HEK293 (cell line): Measurements from ENCODE around the gene IRF1.

Source experiments
- GLIS2 ChIP-seq: fragments of 450-650 bp; formaldehyde crosslinking; IDR thresholded peaks from 2 replicates; pipeline ENCODE4 v1.5.1; 2016; ENCODE audit warnings: missing biosample characterization, missing genetic modification characterization
- KLF8 ChIP-seq: fragments of 450-650 bp; formaldehyde crosslinking; IDR thresholded peaks from 2 replicates; pipeline ENCODE4 v1.5.1; 2016; ENCODE audit warnings: missing biosample characterization, missing genetic modification characterization
- MEIS1 ChIP-seq: sonication (generic); formaldehyde crosslinking; IDR thresholded peaks from 2 replicates; pipeline ENCODE4 v1.8.1; 2022; ENCODE audit warnings: missing genetic modification reagents, mild to moderate bottlenecking, borderline replicate concordance
- REPIN1 ChIP-seq: fragments of 450-650 bp; formaldehyde crosslinking; IDR thresholded peaks from 2 replicates; pipeline ENCODE4 v1.5.1; 2017; ENCODE audit warnings: missing biosample characterization, missing genetic modification characterization, low read depth
- SP2 ChIP-seq: fragments of 450-650 bp; formaldehyde crosslinking; IDR thresholded peaks from 2 replicates; pipeline ENCODE4 v1.5.1; 2016; ENCODE audit warnings: missing biosample characterization, missing genetic modification characterization
- ZBTB20 ChIP-seq: fragments of 450-650 bp; formaldehyde crosslinking; IDR thresholded peaks from 2 replicates; pipeline ENCODE4 v1.5.1; 2016; ENCODE audit warnings: missing biosample characterization, missing genetic modification characterization
- ZBTB26 ChIP-seq: fragments of 450-650 bp; formaldehyde crosslinking; optimal IDR thresholded peaks from 2 replicates; pipeline ENCODE3; 2016; ENCODE audit warnings: missing biosample characterization, mild to moderate bottlenecking, missing genetic modification characterization
- ZBTB8A ChIP-seq: fragments of 450-650 bp; formaldehyde crosslinking; IDR thresholded peaks from 2 replicates; pipeline ENCODE4 v1.5.1; 2016; ENCODE audit warnings: missing biosample characterization, missing genetic modification characterization
- ZEB2 ChIP-seq: fragments of 450-650 bp; formaldehyde crosslinking; IDR thresholded peaks from 2 replicates; pipeline ENCODE4 v1.5.1; 2016; ENCODE audit warnings: missing biosample characterization, missing genetic modification characterization
- ZNF16 ChIP-seq: fragments of 450-650 bp; formaldehyde crosslinking; IDR thresholded peaks from 2 replicates; pipeline ENCODE4 v1.5.1; 2016; ENCODE audit warnings: low read depth, missing biosample characterization, missing genetic modification characterization
- ZNF223 ChIP-seq: fragments of 450-650 bp; formaldehyde crosslinking; IDR thresholded peaks from 2 replicates; pipeline ENCODE4 v1.5.1; 2016; ENCODE audit warnings: missing biosample characterization, missing genetic modification characterization
- ZNF24 ChIP-seq: fragments of 450-650 bp; formaldehyde crosslinking; IDR thresholded peaks from 2 replicates; pipeline ENCODE4 v1.5.1; 2016; ENCODE audit warnings: missing biosample characterization, missing genetic modification characterization
- ZNF341 ChIP-seq: fragments of 450-650 bp; formaldehyde crosslinking; IDR thresholded peaks from 2 replicates; pipeline ENCODE4; 2016; ENCODE audit warnings: low read depth, missing biosample characterization, missing genetic modification characterization
- ZNF416 ChIP-seq: fragments of 450-650 bp; formaldehyde crosslinking; IDR thresholded peaks from 2 replicates; pipeline ENCODE4 v1.5.1; 2016; ENCODE audit warnings: missing biosample characterization, missing genetic modification characterization
- ZNF426 ChIP-seq: fragments of 450-650 bp; formaldehyde crosslinking; IDR thresholded peaks from 2 replicates; pipeline ENCODE4 v1.5.1; 2017; ENCODE audit warnings: missing biosample characterization, missing genetic modification characterization, mild to moderate bottlenecking, inconsistent platforms, moderate library complexity
- ZNF558 ChIP-seq: fragments of 450-650 bp; formaldehyde crosslinking; IDR thresholded peaks from 2 replicates; pipeline ENCODE4 v1.5.1; 2016; ENCODE audit warnings: missing biosample characterization, missing genetic modification characterization
- ZNF580 ChIP-seq: fragments of 450-650 bp; formaldehyde crosslinking; IDR thresholded peaks from 2 replicates; pipeline ENCODE4 v1.5.1; 2016; ENCODE audit warnings: missing biosample characterization, missing genetic modification characterization
- ZNF585B ChIP-seq: fragments of 450-650 bp; formaldehyde crosslinking; IDR thresholded peaks from 2 replicates; pipeline ENCODE4 v1.5.1; 2016; ENCODE audit warnings: missing biosample characterization, missing genetic modification characterization
- ZNF610 ChIP-seq: fragments of 450-650 bp; formaldehyde crosslinking; IDR thresholded peaks from 2 replicates; pipeline ENCODE4 v1.5.1; 2016; ENCODE audit warnings: missing biosample characterization, missing genetic modification characterization, borderline replicate concordance
- ZNF624 ChIP-seq: fragments of 450-650 bp; formaldehyde crosslinking; IDR thresholded peaks from 2 replicates; pipeline ENCODE4 v1.5.1; 2017; ENCODE audit warnings: missing biosample characterization, missing genetic modification characterization
- ZNF707 ChIP-seq: fragments of 450-650 bp; formaldehyde crosslinking; IDR thresholded peaks from 2 replicates; pipeline ENCODE4 v1.5.1; 2016; ENCODE audit warnings: missing biosample characterization, missing genetic modification characterization
- ZNF843 ChIP-seq: fragments of 450-650 bp; formaldehyde crosslinking; IDR thresholded peaks from 2 replicates; pipeline ENCODE4 v1.5.1; 2016; ENCODE audit warnings: missing biosample characterization, missing genetic modification characterization
- ZSCAN30 ChIP-seq: fragments of 450-650 bp; IDR thresholded peaks from 2 replicates; pipeline ENCODE4 v1.5.1; 2018; ENCODE audit warnings: missing biosample characterization, mild to moderate bottlenecking, missing genetic modification characterization, moderate library complexity
- TF ChIP-seq, protein P1 (sequence below): fragments of 450-650 bp; formaldehyde crosslinking; IDR thresholded peaks from 2 replicates; pipeline ENCODE4 v1.5.1; 2016; ENCODE audit warnings: missing biosample characterization, missing genetic modification characterization
- TF ChIP-seq, protein P2 (sequence below): fragments of 450-650 bp; formaldehyde crosslinking; IDR thresholded peaks from 2 replicates; pipeline ENCODE4 v1.5.1; 2016; ENCODE audit warnings: missing biosample characterization, missing genetic modification characterization
- TF ChIP-seq, protein P3 (sequence below): fragments of 450-650 bp; formaldehyde crosslinking; IDR thresholded peaks from 2 replicates; pipeline ENCODE4 v1.5.1; 2016; ENCODE audit warnings: missing biosample characterization, missing genetic modification characterization
- TF ChIP-seq, protein P4 (sequence below): fragments of 450-650 bp; formaldehyde crosslinking; IDR thresholded peaks from 2 replicates; pipeline ENCODE4 v1.5.1; 2016; ENCODE audit warnings: missing biosample characterization, missing genetic modification characterization

IRF1 gene

GRCh38 chr5:132496631-132497487, 6.3 kb upstream of the IRF1 start (continued):
- peak; percentile 37; the same call in 1 of the 2 replicates for TF ChIP-seq KLF8 (tag by site-specific recombination)
- TF ChIP-seq ZBTB26 (tag by site-specific recombination): peak; percentile 66
- 0 out of 2 replicates have a peak, but pooled peaks have one; percentile 14 for TF ChIP-seq ZEB2 (tag by site-specific recombination)
- TF ChIP-seq GLIS2 (tag by site-specific recombination): peak; percentile 91
- TF ChIP-seq, protein P1, sequence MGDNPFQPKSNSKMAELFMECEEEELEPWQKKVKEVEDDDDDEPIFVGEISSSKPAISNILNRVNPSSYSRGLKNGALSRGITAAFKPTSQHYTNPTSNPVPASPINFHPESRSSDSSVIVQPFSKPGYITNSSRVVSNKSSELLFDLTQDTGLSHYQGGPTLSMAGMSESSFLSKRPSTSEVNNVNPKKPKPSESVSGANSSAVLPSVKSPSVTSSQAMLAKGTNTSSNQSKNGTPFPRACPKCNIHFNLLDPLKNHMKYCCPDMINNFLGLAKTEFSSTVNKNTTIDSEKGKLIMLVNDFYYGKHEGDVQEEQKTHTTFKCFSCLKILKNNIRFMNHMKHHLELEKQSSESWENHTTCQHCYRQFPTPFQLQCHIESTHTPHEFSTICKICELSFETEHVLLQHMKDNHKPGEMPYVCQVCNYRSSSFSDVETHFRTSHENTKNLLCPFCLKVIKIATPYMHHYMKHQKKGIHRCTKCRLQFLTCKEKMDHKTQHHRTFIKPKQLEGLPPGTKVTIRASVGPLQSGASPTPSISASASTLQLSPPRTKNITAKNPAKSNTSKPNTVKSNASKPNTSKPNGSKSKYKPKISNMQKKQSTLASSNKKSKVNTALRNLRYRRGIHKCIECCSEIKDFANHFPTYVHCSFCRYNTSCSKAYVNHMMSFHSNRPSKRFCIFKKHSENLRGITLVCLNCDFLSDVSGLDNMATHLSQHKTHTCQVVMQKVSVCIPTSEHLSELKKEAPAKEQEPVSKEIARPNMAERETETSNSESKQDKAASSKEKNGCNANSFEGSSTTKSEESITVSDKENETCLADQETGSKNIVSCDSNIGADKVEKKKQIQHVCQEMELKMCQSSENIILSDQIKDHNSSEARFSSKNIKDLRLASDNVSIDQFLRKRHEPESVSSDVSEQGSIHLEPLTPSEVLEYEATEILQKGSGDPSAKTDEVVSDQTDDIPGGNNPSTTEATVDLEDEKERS (tag by site-specific recombination): no peak
- TF ChIP-seq, protein P2, sequence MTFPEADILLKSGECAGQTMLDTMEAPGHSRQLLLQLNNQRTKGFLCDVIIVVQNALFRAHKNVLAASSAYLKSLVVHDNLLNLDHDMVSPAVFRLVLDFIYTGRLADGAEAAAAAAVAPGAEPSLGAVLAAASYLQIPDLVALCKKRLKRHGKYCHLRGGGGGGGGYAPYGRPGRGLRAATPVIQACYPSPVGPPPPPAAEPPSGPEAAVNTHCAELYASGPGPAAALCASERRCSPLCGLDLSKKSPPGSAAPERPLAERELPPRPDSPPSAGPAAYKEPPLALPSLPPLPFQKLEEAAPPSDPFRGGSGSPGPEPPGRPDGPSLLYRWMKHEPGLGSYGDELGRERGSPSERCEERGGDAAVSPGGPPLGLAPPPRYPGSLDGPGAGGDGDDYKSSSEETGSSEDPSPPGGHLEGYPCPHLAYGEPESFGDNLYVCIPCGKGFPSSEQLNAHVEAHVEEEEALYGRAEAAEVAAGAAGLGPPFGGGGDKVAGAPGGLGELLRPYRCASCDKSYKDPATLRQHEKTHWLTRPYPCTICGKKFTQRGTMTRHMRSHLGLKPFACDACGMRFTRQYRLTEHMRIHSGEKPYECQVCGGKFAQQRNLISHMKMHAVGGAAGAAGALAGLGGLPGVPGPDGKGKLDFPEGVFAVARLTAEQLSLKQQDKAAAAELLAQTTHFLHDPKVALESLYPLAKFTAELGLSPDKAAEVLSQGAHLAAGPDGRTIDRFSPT (tag by site-specific recombination): peak; percentile 82
- no peak for TF ChIP-seq ZNF223 (tag by site-specific recombination)
- TF ChIP-seq ZNF610 (tag by site-specific recombination): 0 out of 2 replicates have a peak, but pooled peaks have one; percentile 47
- TF ChIP-seq ZNF24 (tag by site-specific recombination): peak; percentile 65
- TF ChIP-seq ZNF558 (tag by site-specific recombination): no peak
- TF ChIP-seq ZNF843: peak; percentile 43; the same call in 1 of the 2 replicates
- TF ChIP-seq, protein P3, sequence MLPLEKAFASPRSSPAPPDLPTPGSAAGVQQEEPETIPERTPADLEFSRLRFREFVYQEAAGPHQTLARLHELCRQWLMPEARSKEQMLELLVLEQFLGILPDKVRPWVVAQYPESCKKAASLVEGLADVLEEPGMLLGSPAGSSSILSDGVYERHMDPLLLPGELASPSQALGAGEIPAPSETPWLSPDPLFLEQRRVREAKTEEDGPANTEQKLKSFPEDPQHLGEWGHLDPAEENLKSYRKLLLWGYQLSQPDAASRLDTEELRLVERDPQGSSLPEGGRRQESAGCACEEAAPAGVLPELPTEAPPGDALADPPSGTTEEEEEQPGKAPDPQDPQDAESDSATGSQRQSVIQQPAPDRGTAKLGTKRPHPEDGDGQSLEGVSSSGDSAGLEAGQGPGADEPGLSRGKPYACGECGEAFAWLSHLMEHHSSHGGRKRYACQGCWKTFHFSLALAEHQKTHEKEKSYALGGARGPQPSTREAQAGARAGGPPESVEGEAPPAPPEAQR: no peak
- peak; percentile 22; the same call in 1 of the 2 replicates for TF ChIP-seq ZSCAN30
- TF ChIP-seq REPIN1 (tag by site-specific recombination): 0 out of 2 replicates have a peak, but pooled peaks have one; percentile 19
- TF ChIP-seq ZNF707 (tag by site-specific recombination): no peak
- TF ChIP-seq ZNF416 (tag by site-specific recombination): no peak
- TF ChIP-seq ZNF341 (tag by site-specific recombination): no peak
- peak; percentile 72 for TF ChIP-seq ZBTB20 (tag by site-specific recombination)
- TF ChIP-seq ZNF580: no peak
- TF ChIP-seq ZBTB8A (tag by site-specific recombination): peak; percentile 59; the same call in 1 of the 2 replicates
- TF ChIP-seq MEIS1 (CRISPR knock-in tag): no peak
- no peak for TF ChIP-seq ZNF426 (tag by site-specific recombination)
- TF ChIP-seq ZNF585B (tag by site-specific recombination): no peak
- peak; percentile 85 for TF ChIP-seq SP2 (tag by site-specific recombination)
- TF ChIP-seq, protein P4, sequence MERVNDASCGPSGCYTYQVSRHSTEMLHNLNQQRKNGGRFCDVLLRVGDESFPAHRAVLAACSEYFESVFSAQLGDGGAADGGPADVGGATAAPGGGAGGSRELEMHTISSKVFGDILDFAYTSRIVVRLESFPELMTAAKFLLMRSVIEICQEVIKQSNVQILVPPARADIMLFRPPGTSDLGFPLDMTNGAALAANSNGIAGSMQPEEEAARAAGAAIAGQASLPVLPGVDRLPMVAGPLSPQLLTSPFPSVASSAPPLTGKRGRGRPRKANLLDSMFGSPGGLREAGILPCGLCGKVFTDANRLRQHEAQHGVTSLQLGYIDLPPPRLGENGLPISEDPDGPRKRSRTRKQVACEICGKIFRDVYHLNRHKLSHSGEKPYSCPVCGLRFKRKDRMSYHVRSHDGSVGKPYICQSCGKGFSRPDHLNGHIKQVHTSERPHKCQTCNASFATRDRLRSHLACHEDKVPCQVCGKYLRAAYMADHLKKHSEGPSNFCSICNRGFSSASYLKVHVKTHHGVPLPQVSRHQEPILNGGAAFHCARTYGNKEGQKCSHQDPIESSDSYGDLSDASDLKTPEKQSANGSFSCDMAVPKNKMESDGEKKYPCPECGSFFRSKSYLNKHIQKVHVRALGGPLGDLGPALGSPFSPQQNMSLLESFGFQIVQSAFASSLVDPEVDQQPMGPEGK: peak; percentile 79
- TF ChIP-seq ZNF624: no peak
- TF ChIP-seq ZNF16 (tag by site-specific recombination): 0 out of 2 replicates have a peak, but pooled peaks have one; percentile 18
